NCI-H1436 treated with DMSO at 0.1 percent for 48 hours (cell line): ENCODE data around the gene PER1.
"Not testable (repeated sequence)": the region's sequence is repeated elsewhere in the genome, so short reads cannot be mapped to it uniquely, and the experiment has no call there.

Source experiments
- DNase-seq: peaks from one replicate; lab custom pipeline; 2025; lab: John Stamatoyannopoulos, UW

The PER1 gene

GRCh38 chr17:8173056-8173870 lies 21.1 kb upstream of the PER1 start:
- peak; percentile 90 for DNase-seq

DNA sequence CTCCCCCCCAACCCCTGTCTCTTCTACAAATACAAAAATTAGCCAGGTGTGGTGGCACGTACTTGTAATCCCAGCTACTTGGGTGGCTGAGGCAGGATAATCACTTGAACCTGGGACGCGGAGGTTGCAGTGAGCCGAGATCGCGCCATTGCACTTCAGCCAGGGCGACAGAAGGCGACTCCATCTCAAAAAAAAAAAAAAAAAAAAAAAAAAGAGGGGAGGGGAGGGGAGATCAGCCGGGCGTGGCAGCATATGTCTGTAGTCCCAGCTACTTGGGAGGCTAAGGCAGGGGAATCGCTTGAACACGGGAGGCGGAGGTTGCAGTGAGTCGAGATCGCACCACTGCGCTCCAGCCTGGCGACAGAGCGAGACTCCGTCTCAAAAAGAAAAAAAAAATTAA lies 18.0 kb upstream of the PER1 start:
- DNase-seq: not testable (repeated sequence)

- DNase-seq: no peak
These were observed 15.3 kb upstream of the PER1 start for GRCh38 chr17:8167526-8167925.

GRCh38 chr17:8166731-8167130 lies 14.5 kb upstream of the PER1 start:
- DNase-seq: no peak

- no peak for DNase-seq
These were observed 12.6 kb upstream of the PER1 start for GRCh38 chr17:8164815-8165131.

DNA sequence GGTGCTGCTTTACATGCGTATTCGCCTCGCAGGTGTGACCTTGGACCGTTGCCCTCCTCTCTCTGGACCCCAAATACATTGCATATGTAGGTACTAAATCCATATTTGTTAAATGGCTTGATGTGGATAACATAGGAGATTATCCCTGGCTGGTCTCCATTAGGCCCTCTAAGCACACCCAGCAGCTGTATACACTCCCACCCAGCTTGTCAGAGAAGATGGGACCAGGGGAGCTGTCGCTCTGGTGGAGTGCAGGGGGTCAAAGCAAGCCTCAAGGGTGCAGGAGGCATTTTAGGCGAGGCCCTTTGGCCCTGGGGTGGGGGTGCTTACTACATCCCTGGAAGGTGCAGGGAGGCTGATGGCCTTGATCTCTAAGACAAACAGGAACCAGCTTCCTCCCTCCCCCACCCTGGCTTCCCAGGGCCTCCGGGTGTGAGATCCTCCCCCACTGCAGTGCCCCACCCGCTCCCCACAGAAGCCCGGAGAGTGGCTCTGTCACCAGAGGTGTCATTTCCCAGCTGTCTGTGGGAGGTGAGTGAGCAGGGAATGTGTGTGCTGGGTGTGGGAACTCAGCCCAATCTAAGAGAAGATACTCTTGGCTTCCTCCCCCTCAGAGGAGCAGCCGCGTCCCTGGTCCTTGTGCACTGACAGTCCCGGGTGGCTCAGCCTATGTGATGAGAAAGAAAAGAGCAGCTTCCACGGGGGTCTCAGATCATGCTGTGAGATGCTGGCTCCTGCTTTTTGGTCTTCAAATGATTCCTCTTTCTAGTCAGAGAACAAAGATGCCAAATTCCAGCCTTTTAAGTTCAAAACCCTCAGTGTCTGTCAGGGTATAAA lies 12.0 kb upstream of the PER1 start:
- no peak for DNase-seq

GRCh38 chr17:8162997-8163977 lies 11.1 kb upstream of the PER1 start:
- no peak for DNase-seq

GRCh38 chr17:8162233-8162996 lies 10.2 kb upstream of the PER1 start, which contains the start of gene VAMP2:
VAMP2 (minus strand) TSS chr17:8162948; CDS start chr17:8162879, 69 bp downstream.
- no peak for DNase-seq

GRCh38 chr17:8161289-8162232 lies 9.4 kb upstream of the PER1 start:
- no peak for DNase-seq

DNA sequence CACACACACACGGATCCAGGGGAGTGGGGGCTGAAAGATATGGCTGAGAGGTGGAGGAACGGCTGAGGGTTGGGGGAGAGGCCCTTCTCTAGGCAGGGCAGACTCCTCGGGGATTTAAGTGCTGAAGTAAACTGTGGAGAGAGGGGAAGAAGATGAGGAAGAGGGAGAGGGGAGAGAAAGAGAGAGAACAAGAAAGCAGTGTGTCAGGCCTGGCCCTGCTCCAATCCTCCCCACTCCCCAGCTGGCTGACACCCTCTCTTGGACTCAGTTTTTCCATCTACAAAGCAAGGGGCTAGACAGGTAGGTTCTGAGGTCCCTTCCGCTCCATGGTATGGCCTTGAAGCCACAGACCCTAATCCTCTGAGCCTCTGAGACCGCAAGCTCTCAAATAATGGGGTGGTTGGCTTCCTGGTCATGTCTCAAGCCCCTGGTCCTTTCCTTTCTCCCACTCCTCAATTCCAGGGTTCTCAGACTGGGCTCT lies 8.6 kb upstream of the PER1 start:
- no peak for DNase-seq

- DNase-seq: no peak
These were observed 8.0 kb upstream of the PER1 start for GRCh38 chr17:8160224-8160577.

- DNase-seq: no peak
These were observed 7.4 kb upstream of the PER1 start for GRCh38 chr17:8159459-8160223.

DNA sequence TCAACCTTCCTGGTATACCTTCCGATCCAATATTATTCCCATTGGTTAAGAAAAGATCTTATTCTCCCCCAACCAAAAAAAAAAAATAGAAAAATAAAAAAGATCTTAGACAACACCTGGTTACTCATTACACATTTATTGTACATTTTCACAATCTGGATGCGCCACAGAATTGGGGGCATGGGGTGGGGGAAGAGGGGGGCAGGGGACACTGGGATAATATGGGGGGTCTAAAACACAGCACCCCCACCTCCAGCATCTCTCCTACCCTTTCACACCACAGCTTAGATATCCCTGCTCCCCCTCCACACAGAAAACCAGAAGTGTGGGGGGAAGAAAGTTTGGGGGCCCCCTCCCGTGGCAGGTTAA lies 6.8 kb upstream of the PER1 start:
- DNase-seq: no peak

- peak; percentile 17 for DNase-seq
These were observed 6.2 kb upstream of the PER1 start for GRCh38 chr17:8158267-8159031.

DNA sequence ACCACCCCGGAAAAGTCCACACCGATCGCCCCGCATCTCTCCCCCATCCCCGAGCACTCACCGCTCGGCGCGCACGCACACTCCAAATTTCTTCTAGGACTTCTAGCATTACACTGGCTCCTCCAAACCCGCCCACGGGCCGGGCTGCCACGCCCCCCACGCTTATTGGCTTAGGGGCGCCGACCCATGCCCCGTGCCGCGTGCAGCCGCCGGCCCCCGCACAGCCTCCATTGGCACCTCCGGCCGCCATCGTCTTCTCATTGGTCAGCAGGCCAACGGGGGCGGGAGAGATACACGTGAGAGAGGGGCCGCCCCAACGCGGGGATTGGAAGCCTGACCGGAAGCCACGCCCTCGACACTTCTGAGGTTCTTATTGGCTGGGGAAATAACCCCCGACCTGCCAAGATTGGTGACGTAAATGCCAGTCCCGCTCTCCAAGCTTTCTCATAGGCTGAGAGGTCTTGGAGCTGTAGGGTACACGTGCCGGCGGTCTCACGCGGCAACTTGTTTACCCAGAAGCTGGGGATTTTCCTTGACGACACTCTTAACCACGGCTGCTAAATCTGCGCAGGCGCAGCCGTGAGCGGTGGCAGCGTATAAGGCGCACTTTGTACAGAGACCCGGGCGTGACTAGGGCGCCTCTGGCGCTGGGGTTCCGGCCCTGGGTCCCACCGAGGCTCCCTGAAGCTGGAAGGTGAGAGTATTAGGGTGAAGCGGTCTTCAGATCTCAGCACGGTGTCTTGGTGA lies 4.2 kb upstream of the PER1 start:
- peak; percentile 98 for DNase-seq

- no peak for DNase-seq
These were observed 3.7 kb upstream of the PER1 start for GRCh38 chr17:8155996-8156245.

DNA sequence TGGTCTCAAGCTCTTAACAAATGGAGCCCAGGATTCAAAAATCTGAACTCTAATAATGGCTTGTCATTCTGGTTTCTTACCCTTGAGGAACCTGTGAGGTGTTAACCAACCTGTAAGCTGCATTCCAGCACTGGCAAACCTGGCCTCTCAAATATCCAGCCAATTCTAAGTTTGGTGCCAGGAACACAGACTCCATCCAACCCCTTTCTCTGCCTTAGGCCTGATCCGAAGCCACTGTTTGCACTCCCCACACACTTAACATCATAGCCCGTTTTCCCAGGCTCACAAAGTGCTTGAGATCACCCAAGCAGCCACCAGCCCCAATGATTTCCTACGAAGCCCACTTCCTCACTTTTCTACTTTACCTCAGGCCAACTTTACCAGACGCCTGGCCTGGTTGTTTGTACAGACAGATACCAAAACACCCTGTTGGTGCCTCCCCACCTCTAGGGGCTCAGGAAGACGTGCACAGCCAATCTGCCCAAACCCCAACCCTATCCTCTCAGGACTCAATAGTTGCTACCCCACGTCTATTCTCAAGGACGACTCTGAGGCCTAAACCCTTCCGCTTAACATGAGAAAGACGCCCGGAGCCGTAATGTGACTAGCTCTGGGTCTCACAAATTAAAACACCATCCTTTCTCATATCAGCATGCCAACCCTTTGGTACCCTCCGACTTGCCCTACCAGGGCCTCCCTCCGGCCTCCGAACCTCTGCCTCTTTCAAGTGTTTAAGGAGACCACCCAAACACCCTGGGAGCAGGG lies 3.2 kb upstream of the PER1 start:
- no peak for DNase-seq
